HepG2 (cell line): Measurements from ENCODE around the gene ZKSCAN4. TPM values are rescaled to one million over a fixed set of nuclear protein-coding genes. Genes with fewer than 3 reads are reported as not detected.

Experiments
- ATAC-seq: fragments of 200-7000 bp; cut with Tn5 transposase; 3 replicates; pipeline ENCODE4 v1.9.1; 2020; ENCODE audit warnings: mild to moderate bottlenecking, moderate library complexity
- BruUV-seq: library from RNA; stranded (reverse); fragments of 400-500 nt; replicated peaks from 2 replicates; lab custom pipeline; 2021; lab: Mats Ljungman, UMichigan
- CTCF ChIA-PET: fragments of 300-600 bp; formaldehyde crosslinking; extraction: SDS; loops from one replicate; lab custom pipeline; 2021; ENCODE audit warnings: low total read pairs, inconsistent platforms, low intra/inter-chr PET ratio; lab: Yijun Ruan, JAX
- POLR2A ChIA-PET: fragments of 350-600 bp; sonication (Branson Sonifier 250); formaldehyde crosslinking; loops from one replicate; lab custom pipeline; 2020; ENCODE audit warnings: antibody characterized with exemption, inconsistent platforms; lab: Yijun Ruan, JAX
- DNase-seq: peaks from one replicate; pipeline ENCODE4 v3.0.0-alpha.2; 2015; ENCODE audit warnings: low spot score
- FAIRE-seq: peaks from 3 replicates; lab custom pipeline; 2011; peaks lifted over from hg19 to GRCh38; lab: Jason Lieb, UNC
- H2AFZ ChIP-seq: one replicate; pipeline ENCODE4 v1.6.1; 2011; ENCODE audit warnings: low read length, inconsistent platforms
- H3K27ac ChIP-seq: fragments of 300-600 bp; 3 replicates; pipeline ENCODE4 v1.8.0; 2011; ENCODE audit warnings: mixed run types, mild to moderate bottlenecking, mixed read lengths, low read length, inconsistent platforms; ENCODE audit not compliant: insufficient read depth; ENCODE audit errors: extremely low read length
- H3K27me3 ChIP-seq, 2 experiments: fragments of 200-600 bp in 1 of 2; 2 replicates in 1 of 2; 3 replicates in 1 of 2; pipeline versions ENCODE4 v1.6.0 to v1.8.0; 2011; ENCODE audit warnings: low read length in 2 of 2, mild to moderate bottlenecking in 2 of 2, moderate library complexity in 2 of 2, inconsistent platforms in 1 of 2; ENCODE audit not compliant: insufficient read depth in 2 of 2, control insufficient read depth in 1 of 2
- H3K36me3 ChIP-seq, 2 experiments: fragments of 200-600 bp in 1 of 2; replicated peaks in 1 of 2; 2 replicates in 1 of 2; 3 replicates in 1 of 2; pipeline versions ENCODE4 v1.5.1 to v1.8.0; 2011; ENCODE audit warnings: low read length in 2 of 2, inconsistent platforms in 1 of 2; ENCODE audit not compliant: insufficient read depth in 2 of 2, control insufficient read depth in 1 of 2
- H3K4me1 ChIP-seq: 2 replicates; pipeline ENCODE4 v1.5.1; 2012; ENCODE audit warnings: low read length, inconsistent platforms; ENCODE audit not compliant: insufficient read depth
- H3K4me2 ChIP-seq: 2 replicates; pipeline ENCODE4 v1.6.0; 2011; ENCODE audit warnings: low read depth, low read length, inconsistent platforms
- H3K4me3 ChIP-seq, 3 experiments: fragments of 200-600 bp in 1 of 3; sonication (generic), shearing (Covaris generic) in 1 of 3; replicated peaks in 1 of 3; 2 replicates each; pipeline ENCODE4 v1.5.1; 2011 to 2016; ENCODE audit warnings: low read length in 3 of 3, inconsistent platforms in 2 of 3, low read depth in 2 of 3, mild to moderate bottlenecking in 2 of 3, control low read depth in 1 of 3, mixed read lengths in 1 of 3; ENCODE audit not compliant: insufficient read depth in 1 of 3
- H3K79me2 ChIP-seq: one replicate; pipeline ENCODE4 v1.6.1; 2011; ENCODE audit warnings: low read length, inconsistent platforms; ENCODE audit not compliant: insufficient read depth
- H3K9ac ChIP-seq: 2 replicates; pipeline ENCODE4 v1.6.0; 2011; ENCODE audit warnings: mild to moderate bottlenecking, low read depth, low read length, inconsistent platforms; ENCODE audit not compliant: insufficient read depth
- H3K9me3 ChIP-seq: 2 replicates; pipeline ENCODE4 v1.5.1; 2012; ENCODE audit warnings: mild to moderate bottlenecking, low read length
- H4K20me1 ChIP-seq: 2 replicates; pipeline ENCODE4 v1.6.0; 2011; ENCODE audit warnings: inconsistent platforms, mild to moderate bottlenecking, low read length, moderate library complexity; ENCODE audit not compliant: insufficient read depth
- AKAP8 ChIP-seq: sonication (generic); formaldehyde crosslinking; IDR thresholded peaks from 2 replicates; pipeline ENCODE4 v1.5.1; 2020; ENCODE audit warnings: mild to moderate bottlenecking, missing genetic modification reagents
- EED ChIP-seq: sonication (generic); formaldehyde crosslinking; IDR thresholded peaks from 2 replicates; pipeline ENCODE4 v1.5.0; 2020; ENCODE audit warnings: mild to moderate bottlenecking, missing genetic modification reagents
- ETV6 ChIP-seq: sonication (generic); formaldehyde crosslinking; conservative IDR thresholded peaks from 2 replicates; pipeline ENCODE4 v1.4.0; 2020; ENCODE audit warnings: missing genetic modification reagents
- HES4 ChIP-seq: sonication (generic); formaldehyde crosslinking; IDR thresholded peaks from 2 replicates; pipeline ENCODE4 v1.9.0; 2021; ENCODE audit warnings: mild to moderate bottlenecking, missing genetic modification reagents, borderline replicate concordance
- MYPOP ChIP-seq: sonication (generic); formaldehyde crosslinking; IDR thresholded peaks from 2 replicates; pipeline ENCODE4 v1.8.1; 2023; ENCODE audit warnings: mild to moderate bottlenecking, moderate library complexity, missing genetic modification reagents
- NONO ChIP-seq, 2 experiments: fragments of 450-650 bp in 1 of 2; sonication (generic) in 1 of 2; formaldehyde crosslinking in 1 of 2; IDR thresholded peaks in 1 of 2; conservative IDR thresholded peaks in 1 of 2; 2 replicates each; pipeline versions ENCODE4 v1.6.1 to v1.8.0; 2017 to 2022; ENCODE audit warnings: mild to moderate bottlenecking in 1 of 2, missing genetic modification reagents in 1 of 2, moderate library complexity in 1 of 2
- POLR2AphosphoS2 ChIP-seq: IDR thresholded peaks from 2 replicates; pipeline ENCODE4 v1.6.1; 2011; ENCODE audit warnings: low read depth, low read length, improper control_type of control experiment
- TFDP2 ChIP-seq: sonication (generic); formaldehyde crosslinking; IDR thresholded peaks from 2 replicates; pipeline ENCODE4 v1.4.0; 2020; ENCODE audit warnings: missing genetic modification reagents
- ZFY ChIP-seq: sonication (generic); formaldehyde crosslinking; IDR thresholded peaks from 2 replicates; pipeline ENCODE4 v1.4.0; 2020; ENCODE audit warnings: missing genetic modification reagents
- ZNF180 ChIP-seq: sonication (generic); formaldehyde crosslinking; IDR thresholded peaks from 2 replicates; pipeline ENCODE4 v1.4.0; 2020; ENCODE audit warnings: low read depth, missing genetic modification reagents, borderline replicate concordance
- ZNF605 ChIP-seq: sonication (generic); formaldehyde crosslinking; IDR thresholded peaks from 2 replicates; pipeline ENCODE4 v1.8.0; 2022; ENCODE audit warnings: mild to moderate bottlenecking, missing genetic modification reagents
- ZNF615 ChIP-seq: sonication (generic); formaldehyde crosslinking; IDR thresholded peaks from 2 replicates; pipeline ENCODE4 v1.5.0; 2020; ENCODE audit warnings: mild to moderate bottlenecking, missing genetic modification reagents, borderline replicate concordance
- WGBS: methylation state at CpG from one replicate; pipeline ENCODE4 v1.1.6; 2017; ENCODE audit warnings: low lambda C conversion rate; 5-methylcytosine and 5-hydroxymethylcytosine counted together
- in situ Hi-C: cut with HindIII; loops from 2 replicates; pipeline ENCODE4 v1.10.0; 2017; ENCODE audit warnings: low pct_unique_long_range_greater_than_20kb; ENCODE audit not compliant: extremely low pct_ligation_motif_present
- intact Hi-C: fragments of 100-400 bp; cut with micrococcal nuclease; formaldehyde crosslinking; loops from one replicate; pipeline ENCODE4 v1.10.0; 2022; ENCODE audit not compliant: unreplicated experiment
- polyA plus RNA-seq, 8 experiments: library from polyadenylated mRNA; depleted of rRNA in 3 of 8; stranded (reverse) in 7 of 8; unstranded in 1 of 8; fragments of >200 nt; fragmentation: Illumina TruSeq in 4 of 8; extraction: Trizol in 4 of 8; gene quantifications; 2 replicates each; pipeline versions ENCODE4 v1.2.1 to v1.2.3, GENCODE V29; 2011 to 2016; ENCODE audit warnings: low read depth in 4 of 8, missing spikeins in 1 of 8, mixed read lengths in 1 of 8; ENCODE audit not compliant: insufficient read depth in 1 of 8
- total RNA-seq, 5 experiments: library from RNA; depleted of rRNA; stranded (reverse); fragments of >200 nt; fragmentation: Illumina TruSeq; extraction: Trizol; gene quantifications; 2 replicates each; pipeline ENCODE4 v1.2.3, GENCODE V29; 2016; ENCODE audit warnings: low read depth in 1 of 5

The ZKSCAN4 gene
- total and polyA plus RNA-seq, 2 of the 13 experiments (the other 11 are each of a cell fraction or from before 2014, with no cell fraction given) = 2.9 to 7.8 TPM

DNA sequence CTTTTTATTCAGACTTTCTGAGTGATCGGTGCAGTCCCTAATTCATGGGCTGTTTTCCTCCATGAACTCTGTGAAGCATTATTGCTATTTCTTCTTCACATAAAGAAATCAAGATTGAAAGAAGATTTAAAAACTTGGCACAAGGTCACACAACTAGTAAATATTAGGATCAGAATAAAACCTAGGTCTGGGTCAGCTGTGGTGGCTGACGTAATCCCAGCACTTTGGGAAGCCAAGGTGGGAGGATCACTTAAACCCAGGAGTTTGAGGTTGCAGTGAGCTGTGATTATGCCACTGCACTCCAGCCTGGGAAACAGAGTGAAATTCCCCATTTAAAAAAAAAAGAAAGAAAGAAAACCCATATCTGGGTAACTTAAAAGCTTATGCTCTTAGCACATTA, 25.6 kb downstream of the ZKSCAN4 start:
- in situ Hi-C loops = no loop called here
- Histone ChIP-seq H3K36me3 (peaks cover 12 to 34% of the 10 kb centered on the region in 2 experiments), H3K27me3 (no peaks in the 10 kb centered on the region; a peak in 1 of 5 replicates), H3K4me3 (peak overlapping the region in 1 of 3 experiments; percentile 99; a peak in 2 of 6 replicates), H3K4me1 (peaks cover 17% of the 10 kb centered on the region), H3K9ac (no peak overlapping the region; the same call in 1 of the 2 replicates), H3K9me3 (no peaks in the 10 kb centered on the region), H4K20me1 (no peaks in the 10 kb centered on the region; the same call in 1 of the 2 replicates), H2AFZ (no peak overlapping the region), H3K4me2 (peak overlapping the region; percentile 98), H3K79me2 (peaks cover 10% of the 10 kb centered on the region), H3K27ac (no peak overlapping the region)
- intact Hi-C loops = loop anchor here (5.0 kb wide), 1 partner anchor 64 kb away; no protein-coding TSS in a partner anchor
- no peak for DNase-seq
- TF ChIP-seq ZNF180 (no peak), ZFY (CRISPR knock-in tag) (no peak), EED (no peak), ZNF605 (CRISPR knock-in tag) (no peak), POLR2AphosphoS2 (no peak), MYPOP (CRISPR knock-in tag) (no peak), NONO (IDR thresholded peaks at IDR 0.05) (no peak), NONO (CRISPR knock-in tag; conservative IDR thresholded peaks at IDR 0.05) (no peak), AKAP8 (no peak), ETV6 (CRISPR knock-in tag) (no peak), TFDP2 (CRISPR knock-in tag) (no peak), HES4 (CRISPR knock-in tag) (no peak), ZNF615 (no peak)
- 95% methylated on average over 2 of the region's 2 CpGs for WGBS
- no peak for FAIRE-seq
- ChIA-PET CTCF (no interaction called here), POLR2A (interaction anchor here (0.7 to 2.5 kb wide), 3 partner anchors 8 to 85 kb away, joined by 3 to 8 read pairs (median 6); partner anchors contain the start of genes ZKSCAN4 and ZKSCAN8)
- no peak for ATAC-seq
- no TSS peak for BruUV-seq
